Calu3 (cell line): ENCODE measurements around the gene PAAF1. TPM values are rescaled to one million over a fixed set of nuclear protein-coding genes. Genes with fewer than 3 reads are reported as not detected.

Experiments
- BruUV-seq: library from RNA; stranded (reverse); fragments of 400-500 nt; replicated peaks from 2 replicates; lab custom pipeline; 2021; lab: Mats Ljungman, UMichigan
- CTCF ChIA-PET: fragments of 300-600 bp; sonication (Branson Sonifier 250); formaldehyde crosslinking; loops from one replicate; lab custom pipeline; 2022; ENCODE audit warnings: antibody characterized with exemption; lab: Charles Lee
- DNase-seq: peaks from one replicate; pipeline ENCODE4 v3.0.0; 2022
- H3K27ac Mint-ChIP-seq: one replicate; pipeline ENCODE4 v1.8.0; 2022; ENCODE audit warnings: mixed read lengths; ENCODE audit not compliant: unreplicated experiment
- H3K27me3 Mint-ChIP-seq: one replicate; pipeline ENCODE4 v1.8.0; 2022; ENCODE audit warnings: mixed read lengths; ENCODE audit not compliant: unreplicated experiment
- H3K36me3 Mint-ChIP-seq: one replicate; pipeline ENCODE4 v1.8.0; 2022; ENCODE audit warnings: mild to moderate bottlenecking, moderate library complexity, mixed read lengths; ENCODE audit not compliant: insufficient read depth, unreplicated experiment
- H3K4me1 Mint-ChIP-seq: one replicate; pipeline ENCODE4 v1.8.0; 2022; ENCODE audit warnings: mild to moderate bottlenecking, low read depth, mixed read lengths; ENCODE audit not compliant: unreplicated experiment
- H3K4me3 Mint-ChIP-seq: one replicate; pipeline ENCODE4 v1.8.0; 2022; ENCODE audit warnings: mild to moderate bottlenecking, low read depth, moderate library complexity, mixed read lengths; ENCODE audit not compliant: unreplicated experiment
- H3K9me3 Mint-ChIP-seq: one replicate; pipeline ENCODE4 v1.8.0; 2022; ENCODE audit warnings: low read depth, mixed read lengths; ENCODE audit not compliant: unreplicated experiment
- CTCF ChIP-seq: fragments of 200-600 bp; IDR thresholded peaks from one replicate; pipeline ENCODE4 v1.8.0; 2022; ENCODE audit warnings: antibody characterized with exemption; ENCODE audit not compliant: unreplicated experiment
- intact Hi-C: fragments of 100-400 bp; cut with micrococcal nuclease; formaldehyde crosslinking; loops from one replicate; pipeline ENCODE4 v1.10.0; 2022; ENCODE audit not compliant: unreplicated experiment
- total RNA-seq: library from RNA; stranded (reverse); gene quantifications from 2 replicates; pipeline ENCODE4 v1.2.3, GENCODE V29; 2022

The PAAF1 gene
- total RNA-seq, 1 experiment from 2014 or later: 23.0 TPM

- no peak overlapping the region for H3K27ac Mint-ChIP-seq
Measured at GRCh38 chr11:73956876-73957653, 80.3 kb downstream of the PAAF1 start.

GRCh38 chr11:73957654-73958361 lies 81.0 kb downstream of the PAAF1 start:
- intact Hi-C loops: no loop called here
- DNase-seq: no peak
- H3K27me3 Mint-ChIP-seq: no peaks in the 10 kb centered on the region
- H3K36me3 Mint-ChIP-seq: peaks cover 16% of the 10 kb centered on the region
- no peak overlapping the region for H3K4me3 Mint-ChIP-seq
- no peak overlapping the region for H3K27ac Mint-ChIP-seq
- CTCF ChIA-PET: no interaction called here
- no TSS peak for BruUV-seq
- peaks cover 20% of the 10 kb centered on the region for H3K4me1 Mint-ChIP-seq
- no peaks in the 10 kb centered on the region for H3K9me3 Mint-ChIP-seq
- no peak for TF ChIP-seq CTCF

More at GRCh38 chr11:73956876-73957653, 80.3 kb downstream of the PAAF1 start:
- TF ChIP-seq CTCF: no peak
- no peak for DNase-seq
- intact Hi-C loops: no loop called here
- Mint-ChIP-seq H3K4me1 (peaks cover 27% of the 10 kb centered on the region), H3K36me3 (peaks cover 17% of the 10 kb centered on the region), H3K27me3 (no peaks in the 10 kb centered on the region), H3K9me3 (no peaks in the 10 kb centered on the region), H3K4me3 (no peak overlapping the region)
- BruUV-seq: no TSS peak
- CTCF ChIA-PET: no interaction called here

- CTCF ChIA-PET: no interaction called here
- Mint-ChIP-seq H3K27me3 (no peaks in the 10 kb centered on the region), H3K4me3 (no peak overlapping the region), H3K4me1 (peaks cover 12% of the 10 kb centered on the region), H3K27ac (no peak overlapping the region), H3K9me3 (no peaks in the 10 kb centered on the region), H3K36me3 (peaks cover 8% of the 10 kb centered on the region)
- intact Hi-C loops: no loop called here
- TF ChIP-seq CTCF: no peak
- no peak for DNase-seq
- BruUV-seq: no TSS peak
Measured at GRCh38 chr11:73958521-73959141, 81.8 kb downstream of the PAAF1 start.

GRCh38 chr11:73961321-73961720 lies 84.5 kb downstream of the PAAF1 start:
- intact Hi-C loops: loop anchor here (10.0 kb wide), 1 partner anchor 213 kb away; the partner anchor contains the start of genes C2CD3 and PPME1
- BruUV-seq: no TSS peak
- Mint-ChIP-seq H3K36me3 (peaks cover 7% of the 10 kb centered on the region), H3K9me3 (no peaks in the 10 kb centered on the region), H3K4me3 (no peak overlapping the region), H3K4me1 (peaks cover 13% of the 10 kb centered on the region), H3K27me3 (no peaks in the 10 kb centered on the region), H3K27ac (no peak overlapping the region)
- CTCF ChIA-PET: interaction anchor here (0.7 kb wide), 1 partner anchor 27 kb away, joined by 3 read pairs; no protein-coding TSS in a partner anchor
- TF ChIP-seq CTCF: no peak
- no peak for DNase-seq
